HFF-Myc (cell line): ENCODE results near the gene ANTKMT.

Source experiments
- DNase-seq: peaks from one replicate; pipeline ENCODE4 v3.0.0-alpha.2; 2011; ENCODE audit warnings: low read depth; ENCODE audit errors: extremely low read depth
- H3K4me3 ChIP-seq: replicated peaks from 2 replicates; pipeline ENCODE4 v1.5.1; 2011; ENCODE audit warnings: low read depth, mild to moderate bottlenecking, control low read depth, low read length
- CTCF ChIP-seq: IDR thresholded peaks from 2 replicates; pipeline ENCODE4 v1.5.1; 2012; ENCODE audit warnings: mild to moderate bottlenecking, low read depth, low read length, control low read depth; ENCODE audit errors: missing control alignments

The ANTKMT gene

GRCh38 chr16:678858-679813 is 41.8 kb upstream of the ANTKMT start:
- DNase-seq = no peak
- H3K4me3 ChIP-seq = peak overlapping the region; percentile 34
- TF ChIP-seq CTCF = no peak

GRCh38 chr16:679814-680624 is 40.9 kb upstream of the ANTKMT start, which contains the start of gene STUB1:
STUB1 (plus strand) TSS chr16:680410; CDS start chr16:680526, 116 bp downstream.
- no peak for TF ChIP-seq CTCF
- H3K4me3 ChIP-seq = peak within 1 kb of the TSS; percentile 83
- DNase-seq = no peak

GRCh38 chr16:680625-680945 is 40.4 kb upstream of the ANTKMT start:
- peak overlapping the region; percentile 83 for H3K4me3 ChIP-seq
- DNase-seq = no peak
- no peak for TF ChIP-seq CTCF

- no peak for DNase-seq
- peak overlapping the region; percentile 83 for H3K4me3 ChIP-seq
- TF ChIP-seq CTCF = no peak
Measured at GRCh38 chr16:680967-681745, 39.8 kb upstream of the ANTKMT start.

- DNase-seq = no peak
- TF ChIP-seq CTCF = no peak
- peak overlapping the region; percentile 83 for H3K4me3 ChIP-seq
Measured at GRCh38 chr16:681746-682427, 39.1 kb upstream of the ANTKMT start.
